Liver (tissue), 9 donors: ENCODE data around the gene HOXB9. TPM values are rescaled to one million over a fixed set of nuclear protein-coding genes. Genes with fewer than 3 reads are reported as not detected.

ENCODE experiments used
- DNase-seq: peaks from one replicate; pipeline ENCODE4 v3.0.0-alpha.2; 2017; ENCODE audit warnings: low spot score
- H3K27ac ChIP-seq, 2 donors: one replicate each; pipeline ENCODE4 v1.7.0; 2013; ENCODE audit warnings: inconsistent platforms in 2 of 2, low read length in 2 of 2, control low read depth in 1 of 2, low read depth in 1 of 2, mild to moderate bottlenecking in 1 of 2
- H3K27me3 ChIP-seq, 4 donors: one replicate each; pipeline versions ENCODE4 v1.6.1 to v1.7.0; 2013; ENCODE audit warnings: low read length in 3 of 4, inconsistent platforms in 1 of 4, mild to moderate bottlenecking in 1 of 4, moderate library complexity in 1 of 4; ENCODE audit not compliant: control insufficient read depth in 4 of 4, insufficient read depth in 4 of 4
- H3K36me3 ChIP-seq, 4 donors: one replicate each; pipeline versions ENCODE4 v1.6.1 to v1.7.0; 2013; ENCODE audit warnings: low read length in 3 of 4, mild to moderate bottlenecking in 3 of 4, low read depth in 1 of 4, moderate library complexity in 1 of 4; ENCODE audit not compliant: control insufficient read depth in 4 of 4, insufficient read depth in 3 of 4
- H3K4me1 ChIP-seq, 4 donors: one replicate each; pipeline versions ENCODE4 v1.6.1 to v1.7.0; 2013; ENCODE audit warnings: low read length in 3 of 4, mild to moderate bottlenecking in 3 of 4, moderate library complexity in 1 of 4; ENCODE audit not compliant: control insufficient read depth in 4 of 4, insufficient read depth in 4 of 4
- H3K4me3 ChIP-seq, 3 donors: one replicate each; pipeline versions ENCODE4 v1.6.1 to v1.7.0; 2013; ENCODE audit warnings: low read length in 3 of 3, control low read depth in 1 of 3, low read depth in 1 of 3, mild to moderate bottlenecking in 1 of 3
- H3K9ac ChIP-seq, 2 donors: one replicate each; pipeline ENCODE4 v1.7.0; 2013; ENCODE audit warnings: low read length in 2 of 2, mild to moderate bottlenecking in 2 of 2, moderate library complexity in 2 of 2, control low read depth in 1 of 2, low read depth in 1 of 2
- H3K9me3 ChIP-seq, 4 donors: one replicate each; pipeline versions ENCODE4 v1.6.1 to v1.7.0; 2013; ENCODE audit warnings: low read length in 3 of 4; ENCODE audit not compliant: control insufficient read depth in 4 of 4
- CTCF ChIP-seq: fragments of 150-350 bp; IDR thresholded peaks from 2 replicates; pipeline ENCODE4 v1.5.1; 2017; ENCODE audit warnings: improper control_type of control experiment, low read depth, low read length; ENCODE audit not compliant: missing input control
- EGR1 ChIP-seq, 2 donors: IDR thresholded peaks; 2 replicates each; pipeline ENCODE4 v1.6.1; 2016 to 2018; ENCODE audit warnings: antibody characterized with exemption in 2 of 2, low read depth in 2 of 2
- JUND ChIP-seq, 2 donors: IDR thresholded peaks; 2 replicates each; pipeline ENCODE4 v1.6.1; 2016; ENCODE audit warnings: antibody characterized with exemption in 2 of 2
- MAX ChIP-seq: IDR thresholded peaks from 2 replicates; pipeline ENCODE4 v1.6.1; 2016; ENCODE audit warnings: antibody characterized with exemption
- NR2F2 ChIP-seq: IDR thresholded peaks from 2 replicates; pipeline ENCODE4 v1.6.1; 2016; ENCODE audit warnings: antibody characterized with exemption
- RAD21 ChIP-seq, 2 donors: IDR thresholded peaks; 2 replicates each; pipeline ENCODE4 v1.6.1; 2016; ENCODE audit warnings: antibody characterized with exemption in 2 of 2, mild to moderate bottlenecking in 2 of 2
- SP1 ChIP-seq: IDR thresholded peaks from 2 replicates; pipeline ENCODE4 v1.6.1; 2018; ENCODE audit warnings: antibody characterized with exemption, mild to moderate bottlenecking
- YY1 ChIP-seq: IDR thresholded peaks from 2 replicates; pipeline ENCODE4 v1.6.1; 2016; ENCODE audit warnings: antibody characterized with exemption, mild to moderate bottlenecking
- WGBS: extraction: QIAGEN DNeasy Blood & Tissue Kit; methylation state at CpG from one replicate; pipeline ENCODE4 v1.1.7; 2013; 5-methylcytosine and 5-hydroxymethylcytosine counted together
- polyA plus RNA-seq, 2 donors: library from polyadenylated mRNA; stranded (reverse) in 1 of 2; unstranded in 1 of 2; fragments of 200-250 nt in 1 of 2; fragments of >200 nt in 1 of 2; fragmentation: Nextera tagmentation in 1 of 2; extraction: Ambion mirVana in 1 of 2; gene quantifications; one replicate each; pipeline versions ENCODE4 v1.2.1 to v1.2.3, GENCODE V29; 2013 to 2015
- total RNA-seq, 2 donors: library from RNA; depleted of rRNA; stranded (reverse); fragments of >200 nt; gene quantifications; one replicate each; pipeline ENCODE4 v1.2.3, GENCODE V29; 2014
- TF ChIP-seq, protein P1 (sequence below): IDR thresholded peaks from 2 replicates; pipeline ENCODE4 v1.6.1; 2016; ENCODE audit warnings: antibody characterized with exemption, mild to moderate bottlenecking
- donor health status: healthy.
- donor health status: healthy.
- donor health status: healthy.
- donor health status: healthy.
- donor health status: healthy.

HOXB9 gene
- total and polyA plus RNA-seq, 4 donors = not detected

DNA sequence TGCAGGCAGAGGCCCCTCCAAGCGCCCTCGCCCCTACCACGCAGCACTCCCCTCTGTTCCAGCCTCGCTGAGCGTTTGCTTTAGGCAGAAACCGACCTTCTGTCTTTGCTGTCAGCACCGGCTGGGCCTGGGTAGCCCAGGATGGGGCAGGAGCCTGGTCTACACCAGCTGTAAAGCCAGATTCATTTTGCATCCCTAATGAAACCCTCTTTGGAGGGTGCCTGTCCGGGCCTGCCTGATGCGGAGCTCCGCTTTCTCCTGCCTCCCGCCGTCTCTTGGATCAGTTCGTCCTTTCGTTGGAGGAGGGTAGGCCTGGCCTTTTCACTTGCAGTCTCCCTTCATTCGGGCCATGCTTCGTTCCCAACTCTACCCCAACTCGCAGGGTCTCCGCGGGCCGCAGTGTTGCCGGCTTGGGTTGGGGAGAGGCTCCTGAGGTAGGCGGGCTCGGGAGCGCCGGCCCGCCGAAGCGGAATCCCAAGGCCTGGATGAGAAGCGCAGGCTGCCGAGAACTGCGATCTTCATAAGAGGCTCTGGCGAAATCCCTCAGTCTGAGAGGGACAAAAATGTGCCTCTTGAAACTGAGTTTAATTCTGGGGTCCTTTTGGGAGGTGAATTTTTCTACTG, 6.2 kb downstream of the HOXB9 start:
- H3K9ac ChIP-seq = no peak overlapping the region
- WGBS = 19% methylated on average over 32 of the region's 32 CpGs
- no peak overlapping the region for H3K4me3 ChIP-seq
- no peaks in the 10 kb centered on the region for H3K9me3 ChIP-seq
- peaks cover 0 to 55% (median 38%) of the 10 kb centered on the region in 4 donors for H3K27me3 ChIP-seq
- TF ChIP-seq EGR1 (IDR thresholded peaks at IDR 0.05; ENCODE audit: low read depth in 2 of 2) (no peak), JUND (IDR thresholded peaks at IDR 0.05) (no peak), NR2F2 (no peak), MAX (no peak), RAD21 (IDR thresholded peaks at IDR 0.05) (no peak), SP1 (no peak)
- TF ChIP-seq, protein P1, sequence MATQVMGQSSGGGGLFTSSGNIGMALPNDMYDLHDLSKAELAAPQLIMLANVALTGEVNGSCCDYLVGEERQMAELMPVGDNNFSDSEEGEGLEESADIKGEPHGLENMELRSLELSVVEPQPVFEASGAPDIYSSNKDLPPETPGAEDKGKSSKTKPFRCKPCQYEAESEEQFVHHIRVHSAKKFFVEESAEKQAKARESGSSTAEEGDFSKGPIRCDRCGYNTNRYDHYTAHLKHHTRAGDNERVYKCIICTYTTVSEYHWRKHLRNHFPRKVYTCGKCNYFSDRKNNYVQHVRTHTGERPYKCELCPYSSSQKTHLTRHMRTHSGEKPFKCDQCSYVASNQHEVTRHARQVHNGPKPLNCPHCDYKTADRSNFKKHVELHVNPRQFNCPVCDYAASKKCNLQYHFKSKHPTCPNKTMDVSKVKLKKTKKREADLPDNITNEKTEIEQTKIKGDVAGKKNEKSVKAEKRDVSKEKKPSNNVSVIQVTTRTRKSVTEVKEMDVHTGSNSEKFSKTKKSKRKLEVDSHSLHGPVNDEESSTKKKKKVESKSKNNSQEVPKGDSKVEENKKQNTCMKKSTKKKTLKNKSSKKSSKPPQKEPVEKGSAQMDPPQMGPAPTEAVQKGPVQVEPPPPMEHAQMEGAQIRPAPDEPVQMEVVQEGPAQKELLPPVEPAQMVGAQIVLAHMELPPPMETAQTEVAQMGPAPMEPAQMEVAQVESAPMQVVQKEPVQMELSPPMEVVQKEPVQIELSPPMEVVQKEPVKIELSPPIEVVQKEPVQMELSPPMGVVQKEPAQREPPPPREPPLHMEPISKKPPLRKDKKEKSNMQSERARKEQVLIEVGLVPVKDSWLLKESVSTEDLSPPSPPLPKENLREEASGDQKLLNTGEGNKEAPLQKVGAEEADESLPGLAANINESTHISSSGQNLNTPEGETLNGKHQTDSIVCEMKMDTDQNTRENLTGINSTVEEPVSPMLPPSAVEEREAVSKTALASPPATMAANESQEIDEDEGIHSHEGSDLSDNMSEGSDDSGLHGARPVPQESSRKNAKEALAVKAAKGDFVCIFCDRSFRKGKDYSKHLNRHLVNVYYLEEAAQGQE = no peak
- H3K36me3 ChIP-seq = no peaks in the 10 kb centered on the region
- no peak overlapping the region for H3K27ac ChIP-seq
- no peak for DNase-seq
- H3K4me1 ChIP-seq = peaks cover 0 to 8% (median 2%) of the 10 kb centered on the region in 4 donors

- Histone ChIP-seq H3K27me3 (peaks cover 11 to 45% (median 38%) of the 10 kb centered on the region in 4 donors), H3K9ac (no peak overlapping the region), H3K36me3 (no peaks in the 10 kb centered on the region), H3K27ac (no peak overlapping the region), H3K9me3 (no peaks in the 10 kb centered on the region), H3K4me1 (peaks cover 0 to 10% (median 2%) of the 10 kb centered on the region in 4 donors), H3K4me3 (no peak overlapping the region)
- peak; percentile 90 for DNase-seq
- WGBS = 2% methylated on average over 25 of the region's 25 CpGs
- TF ChIP-seq RAD21 (IDR thresholded peaks at IDR 0.05) (peak; percentile 95 to 96), YY1 (no peak), CTCF (peak; percentile 97), SP1 (no peak)
Measured at GRCh38 chr17:48618256-48618896, 7.8 kb downstream of the HOXB9 start.
